Uterus (tissue), 2 donors: ENCODE data around the gene SCUBE1.

Source experiments
- CTCF ChIP-seq, 4 experiments: fragments of 200-600 bp in 2 of 4; fragments of 450-650 bp in 2 of 4; sonication (generic) in 2 of 4; IDR thresholded peaks; one replicate each; pipeline ENCODE4 v1.5.1; 2016 to 2019; ENCODE audit warnings: antibody characterized with exemption in 4 of 4, mild to moderate bottlenecking in 2 of 4, moderate library complexity in 1 of 4
- POLR2A ChIP-seq, 2 donors: fragments of 450-650 bp; IDR thresholded peaks; one replicate each; pipeline ENCODE4 v1.6.1; 2016; ENCODE audit warnings: antibody characterized with exemption in 2 of 2, mild to moderate bottlenecking in 1 of 2, moderate library complexity in 1 of 2

GRCh38 chr22:43151251-43152002, 191.7 kb downstream of the SCUBE1 start, which contains the start of gene TSPO:
- TF ChIP-seq POLR2A (IDR thresholded peaks at IDR 0.05) (peak in 1 of 2 donors; percentile 42), CTCF (IDR thresholded peaks at IDR 0.05) (no peak)
